ENCODE measurements around the gene EEF1B2. TPM values are rescaled to one million over a fixed set of nuclear protein-coding genes. Genes with fewer than 3 reads are reported as not detected.

The EEF1B2 gene
- polyA plus RNA-seq, 1 experiment: 720 TPM

DNA sequence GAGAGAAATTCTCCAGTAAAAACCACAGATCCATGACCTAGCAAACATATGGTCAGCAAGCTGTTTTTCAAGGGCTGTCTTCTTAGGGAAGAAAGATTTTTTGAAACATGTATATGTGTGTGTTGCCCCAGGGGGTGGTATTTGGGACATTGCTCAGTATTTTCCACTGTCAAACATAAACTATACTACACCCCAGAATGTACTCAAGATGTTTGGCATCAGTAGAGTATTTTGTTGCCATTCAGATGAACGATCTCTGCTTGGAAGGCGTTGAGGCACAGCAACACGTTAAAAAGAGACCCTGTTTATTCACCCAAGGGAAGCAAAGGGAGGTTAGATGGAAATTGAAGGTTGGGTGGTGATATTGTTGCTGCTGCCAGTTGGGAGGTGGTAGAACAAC is 30.0 kb downstream of the EEF1B2 start:
- no peak for DNase-seq (ENCODE audit: low read depth)
- POLR2A ChIA-PET: no interaction called here

DNA sequence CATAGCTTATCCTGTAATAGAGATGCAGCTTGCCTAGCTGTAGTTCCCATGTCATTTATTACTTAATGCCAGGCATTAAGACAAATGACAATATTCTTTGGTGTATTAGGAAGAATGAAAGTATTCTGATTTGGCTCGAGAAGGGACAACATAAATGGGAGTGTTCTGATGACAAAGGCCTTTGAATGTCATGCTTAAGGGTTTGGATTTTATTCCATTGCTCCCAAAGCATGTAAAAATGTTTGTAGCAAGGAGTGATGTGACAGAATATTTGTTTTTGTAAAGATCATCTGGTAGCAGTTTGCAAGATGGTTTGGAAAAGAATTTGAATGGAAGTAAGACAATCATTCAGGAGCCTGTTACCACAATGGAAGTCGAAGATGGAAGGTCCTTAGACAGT is 30.4 kb downstream of the EEF1B2 start:
- ChIA-PET CTCF (interaction anchor here (1.4 kb wide), 1 partner anchor 26 kb away, joined by 3 read pairs; no protein-coding TSS in a partner anchor), POLR2A (no interaction called here)
- no peak overlapping the region for H3K4me3 ChIP-seq (ENCODE audit: low read depth, low read length)
- no peaks in the 10 kb centered on the region for H3K36me3 ChIP-seq (ENCODE audit: control insufficient read depth, insufficient read depth, low read length)
- no peak for DNase-seq (ENCODE audit: low read depth)
- H3K27me3 ChIP-seq (ENCODE audit: control insufficient read depth, insufficient read depth, low read length): no peaks in the 10 kb centered on the region
- TF ChIP-seq, protein P1, sequence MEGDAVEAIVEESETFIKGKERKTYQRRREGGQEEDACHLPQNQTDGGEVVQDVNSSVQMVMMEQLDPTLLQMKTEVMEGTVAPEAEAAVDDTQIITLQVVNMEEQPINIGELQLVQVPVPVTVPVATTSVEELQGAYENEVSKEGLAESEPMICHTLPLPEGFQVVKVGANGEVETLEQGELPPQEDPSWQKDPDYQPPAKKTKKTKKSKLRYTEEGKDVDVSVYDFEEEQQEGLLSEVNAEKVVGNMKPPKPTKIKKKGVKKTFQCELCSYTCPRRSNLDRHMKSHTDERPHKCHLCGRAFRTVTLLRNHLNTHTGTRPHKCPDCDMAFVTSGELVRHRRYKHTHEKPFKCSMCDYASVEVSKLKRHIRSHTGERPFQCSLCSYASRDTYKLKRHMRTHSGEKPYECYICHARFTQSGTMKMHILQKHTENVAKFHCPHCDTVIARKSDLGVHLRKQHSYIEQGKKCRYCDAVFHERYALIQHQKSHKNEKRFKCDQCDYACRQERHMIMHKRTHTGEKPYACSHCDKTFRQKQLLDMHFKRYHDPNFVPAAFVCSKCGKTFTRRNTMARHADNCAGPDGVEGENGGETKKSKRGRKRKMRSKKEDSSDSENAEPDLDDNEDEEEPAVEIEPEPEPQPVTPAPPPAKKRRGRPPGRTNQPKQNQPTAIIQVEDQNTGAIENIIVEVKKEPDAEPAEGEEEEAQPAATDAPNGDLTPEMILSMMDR (IDR thresholded peaks at IDR 0.05; ENCODE audit: insufficient read depth, low read depth, low read length): no peak

More for the DNA sequence above, 30.0 kb downstream of the EEF1B2 start:
- CTCF ChIA-PET: interaction anchor here (1.4 kb wide), 1 partner anchor 25 kb away, joined by 3 read pairs; no protein-coding TSS in a partner anchor
- TF ChIP-seq, protein P1 (IDR thresholded peaks at IDR 0.05; ENCODE audit: insufficient read depth, low read depth, low read length): no peak
- no peaks in the 10 kb centered on the region for H3K36me3 ChIP-seq (ENCODE audit: control insufficient read depth, insufficient read depth, low read length)
- no peaks in the 10 kb centered on the region for H3K27me3 ChIP-seq (ENCODE audit: control insufficient read depth, insufficient read depth, low read length)
- no peak overlapping the region for H3K4me3 ChIP-seq (ENCODE audit: low read depth, low read length)

DNA sequence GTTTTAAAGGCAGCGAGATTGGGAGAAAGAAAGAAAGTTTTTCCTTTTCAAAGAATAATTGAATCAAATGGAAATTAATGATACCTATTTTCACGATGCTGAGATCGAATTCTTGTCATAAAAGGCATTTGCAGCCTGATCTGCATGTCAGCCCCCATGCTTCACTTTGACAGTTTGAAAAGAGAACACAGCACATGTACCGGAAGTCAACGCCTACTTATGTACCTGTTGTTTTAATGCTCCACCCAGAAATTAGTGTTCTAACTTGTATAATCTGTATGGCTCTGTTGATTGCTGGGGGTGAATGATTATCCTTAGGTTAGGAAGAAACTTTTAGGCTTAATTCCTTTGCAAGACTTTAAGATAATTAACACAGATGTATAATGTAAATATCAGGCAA is 31.0 kb downstream of the EEF1B2 start:
- Histone ChIP-seq H3K4me3 (ENCODE audit: low read depth, low read length) (no peak overlapping the region), H3K36me3 (ENCODE audit: control insufficient read depth, insufficient read depth, low read length) (no peaks in the 10 kb centered on the region), H3K27me3 (ENCODE audit: control insufficient read depth, insufficient read depth, low read length) (no peaks in the 10 kb centered on the region)
- ChIA-PET POLR2A (no interaction called here), CTCF (no interaction called here)
- TF ChIP-seq, protein P1 (IDR thresholded peaks at IDR 0.05; ENCODE audit: insufficient read depth, low read depth, low read length): no peak
- DNase-seq (ENCODE audit: low read depth): no peak

GRCh38 chr2:206192157-206192556 is 32.5 kb downstream of the EEF1B2 start:
- no peak for DNase-seq (ENCODE audit: low read depth)
- Histone ChIP-seq H3K27me3 (ENCODE audit: control insufficient read depth, insufficient read depth, low read length) (no peaks in the 10 kb centered on the region), H3K36me3 (ENCODE audit: control insufficient read depth, insufficient read depth, low read length) (no peaks in the 10 kb centered on the region), H3K4me3 (ENCODE audit: low read depth, low read length) (no peak overlapping the region)
- ChIA-PET POLR2A (no interaction called here), CTCF (no interaction called here)
- TF ChIP-seq, protein P1 (IDR thresholded peaks at IDR 0.05; ENCODE audit: insufficient read depth, low read depth, low read length): no peak

GRCh38 chr2:206193671-206194357 is 34.1 kb downstream of the EEF1B2 start:
- DNase-seq (ENCODE audit: low read depth): no peak
- H3K27me3 ChIP-seq (ENCODE audit: control insufficient read depth, insufficient read depth, low read length): no peaks in the 10 kb centered on the region
- ChIA-PET CTCF (interaction anchor here (0.6 kb wide), 1 partner anchor 13 kb away, joined by 3 read pairs; no protein-coding TSS in a partner anchor), POLR2A (no interaction called here)
- TF ChIP-seq, protein P1 (IDR thresholded peaks at IDR 0.05; ENCODE audit: insufficient read depth, low read depth, low read length): no peak
- H3K4me3 ChIP-seq (ENCODE audit: low read depth, low read length): no peak overlapping the region
- no peaks in the 10 kb centered on the region for H3K36me3 ChIP-seq (ENCODE audit: control insufficient read depth, insufficient read depth, low read length)
